Neural progenitor cell (in vitro differentiated cells): ENCODE data around the gene ZNF322. TPM values are rescaled to one million over a fixed set of nuclear protein-coding genes. Genes with fewer than 3 reads are reported as not detected.
A peak's percentile ranks its signal among the peaks of the same experiment; 100 is the strongest.

ENCODE experiments used
- DNase-seq: peaks from one replicate; pipeline ENCODE4 v3.0.0-alpha.2; 2016; ENCODE audit warnings: low spot score
- H2AFZ ChIP-seq: fragments of 200-600 bp; sonication (generic); replicated peaks from 2 replicates; pipeline ENCODE4 v1.6.1; 2016; ENCODE audit warnings: antibody characterized with exemption
- H3F3A ChIP-seq: fragments of 200-600 bp; sonication (generic); 2 replicates; pipeline ENCODE4 v1.6.1; 2016; ENCODE audit warnings: antibody characterized with exemption, low read depth
- H3K27ac ChIP-seq: fragments of 200-600 bp; sonication (generic); 2 replicates; pipeline ENCODE4 v1.5.1; 2016; ENCODE audit warnings: mild to moderate bottlenecking
- H3K27me3 ChIP-seq: fragments of 200-600 bp; sonication (generic); 2 replicates; pipeline ENCODE4 v1.6.1; 2016; ENCODE audit warnings: mild to moderate bottlenecking, moderate library complexity
- H3K36me3 ChIP-seq: fragments of 200-600 bp; sonication (generic); 2 replicates; pipeline ENCODE4 v1.5.1; 2016
- H3K4me1 ChIP-seq: fragments of 200-600 bp; sonication (generic); 2 replicates; pipeline ENCODE4 v1.6.1; 2016; ENCODE audit warnings: mixed run types
- H3K4me2 ChIP-seq: fragments of 200-600 bp; sonication (generic); 2 replicates; pipeline ENCODE4 v1.6.1; 2016
- H3K4me3 ChIP-seq: fragments of 200-600 bp; sonication (generic); 2 replicates; pipeline ENCODE4 v1.5.1; 2016
- H3K79me2 ChIP-seq: fragments of 200-600 bp; sonication (generic); 2 replicates; pipeline ENCODE4 v1.6.1; 2016; ENCODE audit warnings: low read depth
- H3K9ac ChIP-seq: fragments of 200-600 bp; sonication (generic); 2 replicates; pipeline ENCODE4 v1.6.1; 2016
- H3K9me3 ChIP-seq: fragments of 200-600 bp; sonication (generic); 2 replicates; pipeline ENCODE4 v1.5.1; 2016; ENCODE audit warnings: low read depth
- H4K20me1 ChIP-seq: fragments of 200-600 bp; sonication (generic); 2 replicates; pipeline ENCODE4 v1.6.1; 2016; ENCODE audit warnings: low read depth
- H3K27ac Mint-ChIP-seq: 3 replicates; pipeline ENCODE4 v1.8.0; 2021; ENCODE audit warnings: mixed read lengths
- H3K27me3 Mint-ChIP-seq: 2 replicates; pipeline ENCODE4 v1.8.0; 2022; ENCODE audit warnings: low read depth, mild to moderate bottlenecking, inconsistent platforms, moderate library complexity, mixed read lengths; ENCODE audit not compliant: insufficient read depth
- H3K36me3 Mint-ChIP-seq: 3 replicates; pipeline ENCODE4 v1.8.0; 2021; ENCODE audit warnings: mixed read lengths
- H3K4me1 Mint-ChIP-seq: 3 replicates; pipeline ENCODE4 v1.8.0; 2021; ENCODE audit warnings: mixed read lengths
- H3K4me3 Mint-ChIP-seq: 3 replicates; pipeline ENCODE4 v1.8.0; 2021; ENCODE audit warnings: mild to moderate bottlenecking, moderate library complexity, mixed read lengths
- H3K9me3 Mint-ChIP-seq: 3 replicates; pipeline ENCODE4 v1.8.0; 2020; ENCODE audit warnings: mixed read lengths
- EZH2 ChIP-seq: fragments of 200-600 bp; sonication (generic); IDR thresholded peaks from 2 replicates; pipeline ENCODE4 v1.6.1; 2017; ENCODE audit warnings: antibody characterized with exemption, mild to moderate bottlenecking, moderate library complexity
- EZH2phosphoT487 ChIP-seq: fragments of 200-600 bp; sonication (generic); IDR thresholded peaks from 2 replicates; pipeline ENCODE4 v1.6.1; 2017; ENCODE audit warnings: antibody characterized with exemption
- total RNA-seq: library from RNA; depleted of rRNA; stranded (reverse); fragments of >200 nt; gene quantifications from 2 replicates; pipeline ENCODE4 v1.2.3, GENCODE V29; 2015; ENCODE audit warnings: low replicate concordance
- TF ChIP-seq, protein P1 (sequence below): fragments of 200-600 bp; sonication (generic); IDR thresholded peaks from 2 replicates; pipeline ENCODE4 v1.5.1; 2017; ENCODE audit warnings: antibody characterized with exemption, mild to moderate bottlenecking

Gene ZNF322
- total RNA-seq, 1 donor from 2014 or later, result 54.8 TPM

DNA sequence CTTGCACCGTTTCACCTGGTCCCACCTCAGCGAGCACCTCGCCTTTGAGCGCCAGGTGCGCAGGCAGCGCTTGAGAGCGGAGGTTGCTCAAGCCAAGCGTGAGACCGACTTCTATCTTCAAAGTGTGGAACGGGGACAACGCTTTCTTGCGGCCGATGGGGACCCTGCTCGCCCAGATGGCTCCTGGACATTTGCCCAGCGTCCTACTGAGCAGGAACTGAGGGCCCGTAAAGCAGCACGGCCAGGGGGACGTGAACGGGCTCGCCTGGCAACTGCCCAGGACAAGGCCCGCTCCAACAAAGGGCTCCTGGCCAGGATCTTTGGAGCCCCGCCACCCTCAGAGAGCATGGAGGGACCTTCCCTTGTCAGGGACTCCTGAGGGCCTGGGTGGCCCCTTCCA, 61.3 kb downstream of the ZNF322 start:
- Mint-ChIP-seq H3K4me1 (peaks cover 8% of the 10 kb centered on the region), H3K9me3 (no peaks in the 10 kb centered on the region), H3K27me3 (peaks cover 12% of the 10 kb centered on the region), H3K4me3 (no peak overlapping the region), H3K27ac (no peak overlapping the region), H3K36me3 (peaks cover 13% of the 10 kb centered on the region)
- H3K36me3 ChIP-seq, result no peaks in the 10 kb centered on the region
- no peaks in the 10 kb centered on the region for H3K9me3 ChIP-seq
- peaks cover 17% of the 10 kb centered on the region for H3K79me2 ChIP-seq
- DNase-seq, result no peak
- TF ChIP-seq, protein P1, sequence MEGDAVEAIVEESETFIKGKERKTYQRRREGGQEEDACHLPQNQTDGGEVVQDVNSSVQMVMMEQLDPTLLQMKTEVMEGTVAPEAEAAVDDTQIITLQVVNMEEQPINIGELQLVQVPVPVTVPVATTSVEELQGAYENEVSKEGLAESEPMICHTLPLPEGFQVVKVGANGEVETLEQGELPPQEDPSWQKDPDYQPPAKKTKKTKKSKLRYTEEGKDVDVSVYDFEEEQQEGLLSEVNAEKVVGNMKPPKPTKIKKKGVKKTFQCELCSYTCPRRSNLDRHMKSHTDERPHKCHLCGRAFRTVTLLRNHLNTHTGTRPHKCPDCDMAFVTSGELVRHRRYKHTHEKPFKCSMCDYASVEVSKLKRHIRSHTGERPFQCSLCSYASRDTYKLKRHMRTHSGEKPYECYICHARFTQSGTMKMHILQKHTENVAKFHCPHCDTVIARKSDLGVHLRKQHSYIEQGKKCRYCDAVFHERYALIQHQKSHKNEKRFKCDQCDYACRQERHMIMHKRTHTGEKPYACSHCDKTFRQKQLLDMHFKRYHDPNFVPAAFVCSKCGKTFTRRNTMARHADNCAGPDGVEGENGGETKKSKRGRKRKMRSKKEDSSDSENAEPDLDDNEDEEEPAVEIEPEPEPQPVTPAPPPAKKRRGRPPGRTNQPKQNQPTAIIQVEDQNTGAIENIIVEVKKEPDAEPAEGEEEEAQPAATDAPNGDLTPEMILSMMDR, result no peak
- TF ChIP-seq EZH2phosphoT487, result no peak
- peak overlapping the region; percentile 97 for H3K4me2 ChIP-seq
- peaks cover 22% of the 10 kb centered on the region for H3F3A ChIP-seq
- no peak overlapping the region for H3K27ac ChIP-seq
- no peak overlapping the region for H3K9ac ChIP-seq
- peaks cover 14% of the 10 kb centered on the region for H3K27me3 ChIP-seq
- no peak overlapping the region for H2AFZ ChIP-seq
- H3K4me1 ChIP-seq, result peaks cover 7% of the 10 kb centered on the region
- no peak overlapping the region for H3K4me3 ChIP-seq
- H4K20me1 ChIP-seq, result no peaks in the 10 kb centered on the region

DNA sequence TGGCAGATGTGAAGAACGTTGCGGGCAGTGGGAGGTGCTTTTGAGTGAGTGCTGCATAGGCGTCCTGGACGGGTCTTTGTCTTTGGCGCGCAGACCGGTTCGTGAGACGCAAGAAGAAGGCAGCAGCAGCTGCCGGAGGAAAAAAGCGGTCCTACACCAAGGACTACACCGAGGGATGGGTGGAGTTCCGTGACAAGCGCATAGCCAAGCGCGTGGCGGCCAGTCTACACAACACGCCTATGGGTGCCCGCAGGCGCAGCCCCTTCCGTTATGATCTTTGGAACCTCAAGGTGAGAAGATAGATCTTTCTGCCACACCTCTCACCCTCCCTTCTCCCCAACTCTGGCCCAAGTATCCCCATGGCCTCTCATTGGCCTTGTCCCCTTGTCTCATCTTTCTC, 61.7 kb downstream of the ZNF322 start:
- H3K4me3 ChIP-seq, result peak overlapping the region; percentile 71
- no peak for DNase-seq
- H3F3A ChIP-seq, result peaks cover 24% of the 10 kb centered on the region
- Mint-ChIP-seq H3K4me3 (no peak overlapping the region), H3K27ac (no peak overlapping the region), H3K27me3 (peaks cover 14% of the 10 kb centered on the region), H3K4me1 (peaks cover 8% of the 10 kb centered on the region), H3K9me3 (no peaks in the 10 kb centered on the region), H3K36me3 (peaks cover 13% of the 10 kb centered on the region)
- peaks cover 17% of the 10 kb centered on the region for H3K79me2 ChIP-seq
- H3K9me3 ChIP-seq, result no peaks in the 10 kb centered on the region
- peak overlapping the region; percentile 97 for H3K4me2 ChIP-seq
- H3K27me3 ChIP-seq, result peaks cover 18% of the 10 kb centered on the region
- H4K20me1 ChIP-seq, result no peaks in the 10 kb centered on the region
- no peak for TF ChIP-seq EZH2phosphoT487
- no peak for TF ChIP-seq EZH2
- TF ChIP-seq, protein P1, result no peak
- H2AFZ ChIP-seq, result no peak overlapping the region
- H3K36me3 ChIP-seq, result no peaks in the 10 kb centered on the region
- peaks cover 7% of the 10 kb centered on the region for H3K4me1 ChIP-seq
- H3K9ac ChIP-seq, result peak overlapping the region; percentile 73
- H3K27ac ChIP-seq, result no peak overlapping the region

DNA sequence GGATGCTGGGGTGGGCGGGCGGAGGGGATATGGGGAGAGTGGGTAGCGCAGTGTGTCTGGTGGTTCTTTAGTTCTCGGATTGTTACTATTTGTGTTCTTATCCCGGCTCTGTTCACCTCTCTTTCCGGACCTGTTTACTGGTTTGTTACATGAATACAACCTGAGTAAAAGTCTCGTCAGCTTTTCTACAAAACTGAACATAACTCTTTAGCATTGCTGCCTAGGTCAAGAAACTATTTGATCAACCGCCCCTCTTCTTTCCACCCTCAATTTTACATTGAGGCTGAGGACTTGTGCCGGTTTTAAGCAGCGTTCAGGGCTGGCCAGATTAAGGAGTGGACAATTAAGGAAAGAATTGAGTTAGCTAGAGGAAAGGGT, 62.2 kb downstream of the ZNF322 start:
- peaks cover 28% of the 10 kb centered on the region for H3F3A ChIP-seq
- H3K9me3 ChIP-seq, result no peaks in the 10 kb centered on the region
- no peak overlapping the region for H3K27ac ChIP-seq
- peaks cover 13% of the 10 kb centered on the region for H3K36me3 Mint-ChIP-seq
- H3K4me3 ChIP-seq, result peak overlapping the region; percentile 71
- H3K79me2 ChIP-seq, result peaks cover 17% of the 10 kb centered on the region
- H3K9me3 Mint-ChIP-seq, result no peaks in the 10 kb centered on the region
- peak overlapping the region; percentile 73 for H3K9ac ChIP-seq
- H3K36me3 ChIP-seq, result no peaks in the 10 kb centered on the region
- no peak overlapping the region for H3K27ac Mint-ChIP-seq
- peaks cover 7% of the 10 kb centered on the region for H3K4me1 ChIP-seq
- peaks cover 23% of the 10 kb centered on the region for H3K27me3 ChIP-seq
- peak overlapping the region; percentile 97 for H3K4me2 ChIP-seq
- no peaks in the 10 kb centered on the region for H4K20me1 ChIP-seq
- TF ChIP-seq EZH2phosphoT487 (no peak), EZH2 (no peak)
- TF ChIP-seq, protein P1, result no peak
- no peak overlapping the region for H2AFZ ChIP-seq
- H3K4me1 Mint-ChIP-seq, result peaks cover 8% of the 10 kb centered on the region
- H3K27me3 Mint-ChIP-seq, result peaks cover 17% of the 10 kb centered on the region
- no peak for DNase-seq
- H3K4me3 Mint-ChIP-seq, result no peak overlapping the region
